ENCODE results near the gene CSN3.

Gene CSN3

GRCh38 chr4:70298051-70298450, 55.7 kb downstream of the CSN3 start:
- no peak for DNase-seq

DNA sequence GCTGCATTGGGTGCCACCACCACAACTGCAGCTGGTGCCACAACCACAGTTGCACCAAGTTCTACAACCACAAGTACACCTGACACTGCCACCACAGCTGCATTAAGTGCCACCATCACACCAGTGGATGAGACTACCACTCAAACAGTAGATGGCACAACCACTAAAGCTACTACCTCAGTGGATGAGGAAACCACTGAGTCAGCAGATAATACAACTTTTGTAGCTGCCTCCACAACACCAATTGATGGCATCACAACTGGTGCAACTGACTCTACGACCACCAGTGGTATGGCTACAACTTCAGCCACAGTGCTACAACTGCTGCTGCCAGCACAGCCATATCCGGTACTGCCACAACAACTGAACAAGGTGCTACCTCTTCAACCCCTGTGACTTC, 57.2 kb downstream of the CSN3 start:
- DNase-seq = no peak

GRCh38 chr4:70300215-70300614, 57.8 kb downstream of the CSN3 start:
- DNase-seq = no peak

All from hippocampal formation (tissue), 2 donors.